Measurements from ENCODE around the gene ADGRF4.

ADGRF4 gene

DNA sequence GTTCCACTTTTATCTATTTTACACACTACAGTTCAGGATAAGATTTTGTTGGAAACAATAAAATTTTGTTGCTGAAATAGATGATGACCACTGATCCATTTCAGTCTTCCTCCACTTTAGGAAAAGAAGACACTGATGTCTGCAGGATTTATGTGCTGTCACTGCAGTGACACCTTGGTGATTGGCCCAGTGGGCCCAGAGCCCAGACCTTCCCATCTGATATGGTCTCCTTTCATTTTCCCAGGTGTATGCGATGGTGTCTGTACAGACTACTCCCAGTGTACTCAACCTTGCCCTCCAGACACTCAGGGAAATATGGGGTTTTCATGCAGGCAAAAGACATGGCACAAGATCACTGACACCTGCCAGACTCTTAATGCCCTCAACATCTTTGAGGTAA is 19.6 kb upstream of the ADGRF4 start:
- no peak overlapping the region for H3K4me3 ChIP-seq (ENCODE audit: low read length)
- H3F3A ChIP-seq (ENCODE audit: control insufficient read depth, insufficient read depth) = no peaks in the 10 kb centered on the region
- no peaks in the 10 kb centered on the region for H3K79me2 ChIP-seq (ENCODE audit: control insufficient read depth, low read length)
- no peaks in the 10 kb centered on the region for H4K20me1 ChIP-seq (ENCODE audit: control insufficient read depth, insufficient read depth, low read depth, low read length)
- no peak overlapping the region for H3K4me2 ChIP-seq (ENCODE audit: low read length)
- TF ChIP-seq, protein P1, sequence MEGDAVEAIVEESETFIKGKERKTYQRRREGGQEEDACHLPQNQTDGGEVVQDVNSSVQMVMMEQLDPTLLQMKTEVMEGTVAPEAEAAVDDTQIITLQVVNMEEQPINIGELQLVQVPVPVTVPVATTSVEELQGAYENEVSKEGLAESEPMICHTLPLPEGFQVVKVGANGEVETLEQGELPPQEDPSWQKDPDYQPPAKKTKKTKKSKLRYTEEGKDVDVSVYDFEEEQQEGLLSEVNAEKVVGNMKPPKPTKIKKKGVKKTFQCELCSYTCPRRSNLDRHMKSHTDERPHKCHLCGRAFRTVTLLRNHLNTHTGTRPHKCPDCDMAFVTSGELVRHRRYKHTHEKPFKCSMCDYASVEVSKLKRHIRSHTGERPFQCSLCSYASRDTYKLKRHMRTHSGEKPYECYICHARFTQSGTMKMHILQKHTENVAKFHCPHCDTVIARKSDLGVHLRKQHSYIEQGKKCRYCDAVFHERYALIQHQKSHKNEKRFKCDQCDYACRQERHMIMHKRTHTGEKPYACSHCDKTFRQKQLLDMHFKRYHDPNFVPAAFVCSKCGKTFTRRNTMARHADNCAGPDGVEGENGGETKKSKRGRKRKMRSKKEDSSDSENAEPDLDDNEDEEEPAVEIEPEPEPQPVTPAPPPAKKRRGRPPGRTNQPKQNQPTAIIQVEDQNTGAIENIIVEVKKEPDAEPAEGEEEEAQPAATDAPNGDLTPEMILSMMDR (IDR thresholded peaks at IDR 0.05; ENCODE audit: low read depth, low read length, poor library complexity, severe bottlenecking) = no peak
- TF ChIP-seq EZH2phosphoT487 (IDR thresholded peaks at IDR 0.05; ENCODE audit: borderline replicate concordance, low read length) = no peak
- H3K36me3 ChIP-seq (ENCODE audit: control insufficient read depth, low read length) = no peaks in the 10 kb centered on the region
- H3K9me3 ChIP-seq (ENCODE audit: control insufficient read depth, insufficient read depth, low read length) = no peaks in the 10 kb centered on the region
- no peaks in the 10 kb centered on the region for H3K9me2 ChIP-seq (replicated peaks; ENCODE audit: control insufficient read depth, low read length)
- H3K27me3 ChIP-seq (ENCODE audit: control insufficient read depth, low read length) = no peaks in the 10 kb centered on the region
- H3K4me1 ChIP-seq (ENCODE audit: control insufficient read depth, low read length) = no peaks in the 10 kb centered on the region
- no peak overlapping the region for H3K27ac ChIP-seq (ENCODE audit: low read depth, low read length)

DNA sequence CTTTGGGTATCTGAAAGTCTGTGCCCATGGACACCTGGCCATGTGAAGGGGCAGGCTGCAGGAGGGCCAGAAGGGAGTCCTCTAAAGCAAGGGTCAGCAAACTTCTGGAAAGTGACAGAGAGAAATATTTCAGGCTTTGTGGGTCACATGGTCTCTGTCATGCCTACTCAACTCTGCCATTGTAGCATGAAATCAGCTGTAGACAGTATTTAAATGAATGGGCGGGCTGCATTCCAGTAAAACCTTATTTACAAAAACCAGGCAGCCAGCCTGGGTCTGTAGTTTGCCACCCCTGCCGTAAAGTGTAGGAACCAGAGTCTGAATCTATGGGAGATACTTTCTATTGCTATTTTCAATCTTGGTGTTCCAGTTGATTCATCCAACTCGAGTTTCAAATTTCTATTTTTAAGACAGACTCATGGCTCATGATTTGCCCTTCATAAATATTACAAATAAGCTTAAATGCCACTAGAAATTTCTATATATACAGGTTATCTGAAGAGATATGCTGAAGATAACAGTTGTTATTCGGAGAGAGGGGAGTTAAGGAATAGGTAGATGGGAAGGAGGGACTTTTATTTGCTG is 19.0 kb upstream of the ADGRF4 start:
- Histone ChIP-seq H3K4me2 (ENCODE audit: low read length) (no peak overlapping the region), H3K4me3 (ENCODE audit: low read length) (no peak overlapping the region), H3K79me2 (ENCODE audit: control insufficient read depth, low read length) (no peaks in the 10 kb centered on the region), H3K36me3 (ENCODE audit: control insufficient read depth, low read length) (no peaks in the 10 kb centered on the region), H3K9me2 (replicated peaks; ENCODE audit: control insufficient read depth, low read length) (no peaks in the 10 kb centered on the region), H3K4me1 (ENCODE audit: control insufficient read depth, low read length) (no peaks in the 10 kb centered on the region), H4K20me1 (ENCODE audit: control insufficient read depth, insufficient read depth, low read depth, low read length) (no peaks in the 10 kb centered on the region), H3K27me3 (ENCODE audit: control insufficient read depth, low read length) (no peaks in the 10 kb centered on the region), H3K9me3 (ENCODE audit: control insufficient read depth, insufficient read depth, low read length) (no peaks in the 10 kb centered on the region), H3K27ac (ENCODE audit: low read depth, low read length) (no peak overlapping the region), H3F3A (ENCODE audit: control insufficient read depth, insufficient read depth) (no peaks in the 10 kb centered on the region)
- TF ChIP-seq, protein P1 (IDR thresholded peaks at IDR 0.05; ENCODE audit: low read depth, low read length, poor library complexity, severe bottlenecking) = no peak
- TF ChIP-seq EZH2phosphoT487 (IDR thresholded peaks at IDR 0.05; ENCODE audit: borderline replicate concordance, low read length) = no peak

DNA sequence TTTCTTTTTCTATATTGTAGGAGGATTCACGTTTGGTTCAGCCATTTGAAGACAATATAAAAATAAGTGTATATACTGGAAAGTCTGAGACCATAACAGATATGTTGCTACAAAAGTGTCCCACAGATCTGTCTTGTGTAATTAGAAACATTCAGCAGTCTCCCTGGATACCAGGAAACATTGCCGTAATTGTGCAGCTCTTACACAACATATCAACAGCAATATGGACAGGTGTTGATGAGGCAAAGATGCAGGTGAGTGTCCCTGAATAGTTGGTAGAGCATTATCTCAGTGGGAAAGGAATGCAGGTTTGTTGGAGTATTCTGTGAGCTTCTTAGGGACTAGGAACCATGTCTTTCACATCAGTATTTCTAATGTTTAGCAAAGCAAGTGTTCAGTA is 18.3 kb upstream of the ADGRF4 start:
- Histone ChIP-seq H3K27ac (ENCODE audit: low read depth, low read length) (no peak overlapping the region), H4K20me1 (ENCODE audit: control insufficient read depth, insufficient read depth, low read depth, low read length) (no peaks in the 10 kb centered on the region), H3F3A (ENCODE audit: control insufficient read depth, insufficient read depth) (no peaks in the 10 kb centered on the region), H3K4me3 (ENCODE audit: low read length) (no peak overlapping the region), H3K9me3 (ENCODE audit: control insufficient read depth, insufficient read depth, low read length) (no peaks in the 10 kb centered on the region), H3K27me3 (ENCODE audit: control insufficient read depth, low read length) (no peaks in the 10 kb centered on the region), H3K9me2 (replicated peaks; ENCODE audit: control insufficient read depth, low read length) (no peaks in the 10 kb centered on the region), H3K4me2 (ENCODE audit: low read length) (no peak overlapping the region), H3K36me3 (ENCODE audit: control insufficient read depth, low read length) (no peaks in the 10 kb centered on the region), H3K79me2 (ENCODE audit: control insufficient read depth, low read length) (no peaks in the 10 kb centered on the region), H3K4me1 (ENCODE audit: control insufficient read depth, low read length) (no peaks in the 10 kb centered on the region)
- TF ChIP-seq, protein P1 (IDR thresholded peaks at IDR 0.05; ENCODE audit: low read depth, low read length, poor library complexity, severe bottlenecking) = no peak
- TF ChIP-seq EZH2phosphoT487 (IDR thresholded peaks at IDR 0.05; ENCODE audit: borderline replicate concordance, low read length) = no peak
